IMR-90 (cell line): ENCODE results near the gene PALM2AKAP2. TPM values are rescaled to one million over a fixed set of nuclear protein-coding genes. Genes with fewer than 3 reads are reported as not detected.

Experiments used
- ATAC-seq: fragments of 200-7000 bp; cut with Tn5 transposase; 2 replicates; pipeline ENCODE4 v1.9.1; 2020; ENCODE audit warnings: low read depth, mild to moderate bottlenecking, moderate library complexity
- BruUV-seq: library from RNA; stranded (reverse); fragments of 400-500 nt; replicated peaks from 2 replicates; lab custom pipeline; 2021; lab: Mats Ljungman, UMichigan
- CTCF ChIA-PET: fragments of 300-600 bp; formaldehyde crosslinking; extraction: SDS; loops from one replicate; lab custom pipeline; 2021; ENCODE audit warnings: antibody characterized with exemption; lab: Yijun Ruan, JAX
- POLR2A ChIA-PET: fragments of 300-600 bp; sonication (Branson Sonifier 250); formaldehyde crosslinking; loops from one replicate; lab custom pipeline; 2022; ENCODE audit warnings: antibody characterized with exemption; ENCODE audit not compliant: unreplicated experiment; lab: Charles Lee
- DNase-seq: peaks from one replicate; pipeline ENCODE4 v3.0.0; 2013
- H2AFZ ChIP-seq: replicated peaks from 2 replicates; pipeline ENCODE3; 2013; ENCODE audit warnings: low read length, mild to moderate bottlenecking; ENCODE audit not compliant: poor library complexity
- H2AK5ac ChIP-seq: 2 replicates; pipeline ENCODE4 v1.6.1; 2013; ENCODE audit warnings: low read depth, low read length, inconsistent platforms
- H2AK9ac ChIP-seq: replicated peaks from 2 replicates; pipeline ENCODE3; 2013; ENCODE audit warnings: mild to moderate bottlenecking, low read depth, low read length, moderate library complexity; ENCODE audit not compliant: poor library complexity
- H2BK120ac ChIP-seq: 2 replicates; pipeline ENCODE4 v1.6.1; 2013; ENCODE audit warnings: low read depth, low read length, inconsistent platforms
- H2BK15ac ChIP-seq: 3 replicates; pipeline ENCODE4 v1.6.1; 2013; ENCODE audit warnings: low read depth, low read length, inconsistent platforms
- H2BK20ac ChIP-seq: 2 replicates; pipeline ENCODE4 v1.6.1; 2013; ENCODE audit warnings: low read depth, mild to moderate bottlenecking, inconsistent platforms, low read length, moderate library complexity
- H2BK5ac ChIP-seq: 2 replicates; pipeline ENCODE4 v1.6.1; 2013; ENCODE audit warnings: mild to moderate bottlenecking, low read depth, low read length, inconsistent platforms; ENCODE audit not compliant: poor library complexity, severe bottlenecking
- H3K14ac ChIP-seq: replicated peaks from 2 replicates; pipeline ENCODE4 v1.6.1; 2013; ENCODE audit warnings: low read depth, low read length, inconsistent platforms
- H3K18ac ChIP-seq: 2 replicates; pipeline ENCODE4 v1.6.1; 2013; ENCODE audit warnings: low read depth, low read length, control low read depth
- H3K23ac ChIP-seq: 2 replicates; pipeline ENCODE4 v1.6.1; 2013; ENCODE audit warnings: low read depth, low read length, inconsistent platforms
- H3K27ac ChIP-seq: 2 replicates; pipeline ENCODE4 v1.5.1; 2013; ENCODE audit warnings: mild to moderate bottlenecking, control low read depth, low read length; ENCODE audit not compliant: insufficient read depth
- H3K27me3 ChIP-seq: 2 replicates; pipeline ENCODE4 v1.6.1; 2013; ENCODE audit warnings: low read length; ENCODE audit not compliant: control insufficient read depth, insufficient read depth
- H3K36me3 ChIP-seq: 2 replicates; pipeline ENCODE4 v1.6.1; 2013; ENCODE audit warnings: low read length, mixed read lengths; ENCODE audit not compliant: control insufficient read depth, insufficient read depth
- H3K4ac ChIP-seq: 2 replicates; pipeline ENCODE4 v1.6.1; 2013; ENCODE audit warnings: low read depth, low read length, inconsistent platforms
- H3K4me1 ChIP-seq: 2 replicates; pipeline ENCODE4 v1.6.1; 2013; ENCODE audit warnings: low read length, mixed read lengths; ENCODE audit not compliant: control insufficient read depth, insufficient read depth
- H3K4me2 ChIP-seq: 2 replicates; pipeline ENCODE4 v1.6.1; 2013; ENCODE audit warnings: low read depth, mild to moderate bottlenecking, control low read depth, low read length, moderate library complexity
- H3K4me3 ChIP-seq: 2 replicates; pipeline ENCODE4 v1.5.1; 2013; ENCODE audit warnings: low read depth, mild to moderate bottlenecking, control low read depth, low read length, moderate library complexity; ENCODE audit not compliant: insufficient read depth
- H3K56ac ChIP-seq: 2 replicates; pipeline ENCODE4 v1.6.1; 2013; ENCODE audit warnings: low read length, inconsistent platforms; ENCODE audit not compliant: insufficient read depth; ENCODE audit errors: extremely low read depth
- H3K79me1 ChIP-seq, 2 experiments: 2 replicates each; pipeline ENCODE4 v1.6.1; 2013; ENCODE audit warnings: low read length in 2 of 2, inconsistent platforms in 1 of 2, low read depth in 1 of 2
- H3K9ac ChIP-seq: 2 replicates; pipeline ENCODE4 v1.6.1; 2013; ENCODE audit warnings: low read depth, low read length, control low read depth
- H3K9me1 ChIP-seq: 2 replicates; pipeline ENCODE4 v1.6.1; 2013; ENCODE audit warnings: low read length, inconsistent platforms; ENCODE audit not compliant: insufficient read depth
- H3K9me3 ChIP-seq: 2 replicates; pipeline ENCODE4 v1.6.1; 2013; ENCODE audit warnings: low read length; ENCODE audit not compliant: control insufficient read depth, insufficient read depth
- H4K20me1 ChIP-seq: 2 replicates; pipeline ENCODE4 v1.6.1; 2013; ENCODE audit warnings: low read length, inconsistent platforms; ENCODE audit not compliant: insufficient read depth
- H4K5ac ChIP-seq: 2 replicates; pipeline ENCODE4 v1.6.1; 2013; ENCODE audit warnings: mild to moderate bottlenecking, low read depth, low read length, control low read depth
- H4K8ac ChIP-seq, 2 experiments: 2 replicates each; pipeline ENCODE4 v1.6.1; 2013; ENCODE audit warnings: low read depth in 2 of 2, low read length in 2 of 2, control low read depth in 1 of 2, inconsistent platforms in 1 of 2
- H4K91ac ChIP-seq: 2 replicates; pipeline ENCODE4 v1.6.1; 2013; ENCODE audit warnings: low read depth, low read length, inconsistent platforms; ENCODE audit not compliant: insufficient read depth
- CEBPB ChIP-seq: IDR thresholded peaks from 2 replicates; pipeline ENCODE4 v1.6.1; 2012; ENCODE audit warnings: low read depth, low read length, improper control_type of control experiment
- MAZ ChIP-seq: IDR thresholded peaks from 2 replicates; pipeline ENCODE4 v1.6.1; 2012; ENCODE audit warnings: low read depth, mild to moderate bottlenecking, low read length, improper control_type of control experiment, moderate library complexity, borderline replicate concordance
- MXI1 ChIP-seq: IDR thresholded peaks from 2 replicates; pipeline ENCODE4 v1.6.1; 2012; ENCODE audit warnings: low read depth, mild to moderate bottlenecking, low read length, moderate library complexity, borderline replicate concordance
- RAD21 ChIP-seq: IDR thresholded peaks from 2 replicates; pipeline ENCODE4 v1.6.1; 2012; ENCODE audit warnings: low read length, improper control_type of control experiment
- RFX5 ChIP-seq: IDR thresholded peaks from 2 replicates; pipeline ENCODE4 v1.8.0; 2012; ENCODE audit warnings: low read depth, mild to moderate bottlenecking, low read length, moderate library complexity
- SMC3 ChIP-seq: fragments of 150-350 bp; IDR thresholded peaks from 2 replicates; pipeline ENCODE4 v1.6.1; 2016; ENCODE audit warnings: low read depth, mild to moderate bottlenecking, antibody characterized with exemption, low read length, moderate library complexity
- WGBS, 2 experiments: methylation state at CpG; one replicate each; pipeline versions ENCODE4 v1.1.5 to v1.1.7; 2013; ENCODE audit warnings: missing lambda C conversion rate in 2 of 2; ENCODE audit not compliant: insufficient read length in 1 of 2; ENCODE audit errors: extremely low coverage in 2 of 2; 5-methylcytosine and 5-hydroxymethylcytosine counted together
- dilution Hi-C: fragments of 300-500 bp; cut with HindIII; formaldehyde crosslinking; loops from one replicate; pipeline ENCODE4 v1.14.3; 2018; ENCODE audit warnings: low sequenced_read_pairs; ENCODE audit not compliant: unreplicated experiment
- in situ Hi-C: fragments of 300-500 bp; cut with MboI; formaldehyde crosslinking; loops from 3 replicates; pipeline ENCODE4 v1.14.3; 2019; ENCODE audit warnings: low sequenced_read_pairs, inconsistent platforms, mixed read lengths
- intact Hi-C: fragments of 100-400 bp; cut with micrococcal nuclease; formaldehyde crosslinking; loops from 2 replicates; pipeline ENCODE4 v1.10.0; 2022
- polyA plus RNA-seq, 3 experiments: library from polyadenylated mRNA; depleted of rRNA; stranded (reverse); fragments of >200 nt; gene quantifications; 2 replicates each; pipeline ENCODE4 v1.2.3, GENCODE V29; 2012; ENCODE audit warnings: low replicate concordance in 1 of 3
- total RNA-seq: library from RNA; depleted of rRNA; stranded (reverse); fragments of >200 nt; gene quantifications from 2 replicates; pipeline ENCODE4 v1.2.3, GENCODE V29; 2012
- TF ChIP-seq, protein P1 (sequence below): fragments of 150-350 bp; IDR thresholded peaks from 2 replicates; pipeline ENCODE4 v1.6.1; 2017; ENCODE audit warnings: mild to moderate bottlenecking, antibody characterized with exemption, low read length, low read depth

PALM2AKAP2 gene
- total and polyA plus RNA-seq, 2 of the 4 experiments (the other 2 are of a cell fraction), result 3.2 to 14.2 TPM

- Histone ChIP-seq H3K18ac (peak overlapping the region; percentile 85; the same call in 1 of the 2 replicates), H3K27ac (peak overlapping the region; percentile 58), H2BK15ac (peak overlapping the region; percentile 35; the same call in 2 of the 3 replicates), H4K5ac (peak overlapping the region; percentile 45), H3K23ac (peak overlapping the region; percentile 96), H2AK9ac (peak overlapping the region; percentile 90), H3K9ac (peak overlapping the region; percentile 75), H2BK20ac (peak overlapping the region; percentile 67), H3K4ac (peak overlapping the region; percentile 84), H3K36me3 (no peaks in the 10 kb centered on the region), H2AK5ac (peak overlapping the region; percentile 24; the same call in 1 of the 2 replicates), H3K27me3 (no peaks in the 10 kb centered on the region), H3K56ac (peak overlapping the region; percentile 86), H3K4me2 (peak overlapping the region; percentile 90), H2AFZ (peak overlapping the region; percentile 93), H4K20me1 (peaks cover 3% of the 10 kb centered on the region; the same call in 1 of the 2 replicates), H3K9me1 (peaks cover 8% of the 10 kb centered on the region; the same call in 1 of the 2 replicates), H3K4me3 (peak overlapping the region; percentile 90), H3K79me1 (peaks cover 4 to 57% of the 10 kb centered on the region in 2 experiments; a peak in 3 of 4 replicates), H2BK120ac (peak overlapping the region; percentile 93), H3K14ac (peak overlapping the region; percentile 97), H2BK5ac (peak overlapping the region; percentile 52), H3K4me1 (peaks cover 4% of the 10 kb centered on the region), H4K91ac (peak overlapping the region; percentile 86; the same call in 1 of the 2 replicates), H3K9me3 (no peaks in the 10 kb centered on the region), H4K8ac (peak overlapping the region; percentile 58 to 59; a peak in 3 of 4 replicates)
- in situ Hi-C loops (no loop called here), dilution Hi-C loops (no loop called here), intact Hi-C loops (loop anchor here (2.0 kb wide), 1 partner anchor 36 kb away; no protein-coding TSS in a partner anchor)
- no CpG with 5 or more reads among the region's 5 CpGs for WGBS, 2 experiments
- ATAC-seq (no peak), DNase-seq (no peak)
- no TSS peak for BruUV-seq
- POLR2A ChIA-PET, result no interaction called here
- CTCF ChIA-PET, result no interaction called here
- TF ChIP-seq, protein P1, sequence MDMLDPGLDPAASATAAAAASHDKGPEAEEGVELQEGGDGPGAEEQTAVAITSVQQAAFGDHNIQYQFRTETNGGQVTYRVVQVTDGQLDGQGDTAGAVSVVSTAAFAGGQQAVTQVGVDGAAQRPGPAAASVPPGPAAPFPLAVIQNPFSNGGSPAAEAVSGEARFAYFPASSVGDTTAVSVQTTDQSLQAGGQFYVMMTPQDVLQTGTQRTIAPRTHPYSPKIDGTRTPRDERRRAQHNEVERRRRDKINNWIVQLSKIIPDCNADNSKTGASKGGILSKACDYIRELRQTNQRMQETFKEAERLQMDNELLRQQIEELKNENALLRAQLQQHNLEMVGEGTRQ, result no peak
- TF ChIP-seq MXI1, result no peak
- 0 out of 2 replicates have a peak, but pooled peaks have one; percentile 38 for TF ChIP-seq CEBPB
- TF ChIP-seq RAD21, result no peak
- TF ChIP-seq RFX5, result no peak
- no peak for TF ChIP-seq MAZ
- TF ChIP-seq SMC3, result no peak
Observed at GRCh38 chr9:109781086-109781485, 1.1 kb downstream of the PALM2AKAP2 start.
